ENCODE data around the gene SPTAN1. TPM values are rescaled to one million over a fixed set of nuclear protein-coding genes. Genes with fewer than 3 reads are reported as not detected.

The SPTAN1 gene
- polyA plus RNA-seq, 2 of the 4 experiments (the other 2 are of a cell fraction), result 104 to 122 TPM

- Histone ChIP-seq H3K27ac (peak overlapping the region in 1 of 2 experiments; percentile 70; a peak in 4 of 6 replicates), H3K4me1 (peaks cover 56% of the 10 kb centered on the region), H3K9me3 (no peaks in the 10 kb centered on the region), H3K4me3 (no peak overlapping the region), H3K4me2 (peak overlapping the region; percentile 70)
- POLR2A ChIA-PET, result interaction anchor here (0.7 kb wide), 1 partner anchor 138 kb away, joined by 3 read pairs; the partner anchor contains the start of gene CERCAM
- WGBS (ENCODE audit: missing lambda C conversion rate), result 9% methylated on average over 12 of the region's 12 CpGs
- no peak for FAIRE-seq
- TF ChIP-seq HDAC2 (IDR thresholded peaks at IDR 0.05) (no peak), JUN (IDR thresholded peaks at IDR 0.05) (no peak), HOXA7 (CRISPR knock-in tag; IDR thresholded peaks at IDR 0.05) (no peak), E2F6 (IDR thresholded peaks at IDR 0.05; ENCODE audit: borderline replicate concordance, low read depth) (peak; percentile 50; the same call in 1 of the 2 replicates), MYC (IDR thresholded peaks at IDR 0.05; ENCODE audit: borderline replicate concordance, low read length) (no peak), MAX (IDR thresholded peaks at IDR 0.05) (peak; percentile 84)
- CTCF ChIA-PET, result interaction anchor here (0.6 to 1.8 kb wide), 5 partner anchors 15 to 197 kb away, joined by 3 to 8 read pairs (median 3); no protein-coding TSS in a partner anchor
- ATAC-seq, result peak; percentile 55 to 79; a peak in 3 of 6 replicates
- peak in 1 of 2 experiments; percentile 47 for DNase-seq (ENCODE audit: low read depth in 1 of 2, low spot score in 1 of 2)
Observed at GRCh38 chr9:128558431-128559310, 6.3 kb downstream of the SPTAN1 start.

- ATAC-seq (peak; percentile 36 to 39; a peak in 1 of 6 replicates), DNase-seq (ENCODE audit: low read depth in 1 of 2, low spot score in 1 of 2) (no peak), FAIRE-seq (no peak)
- Histone ChIP-seq H3K9me3 (no peaks in the 10 kb centered on the region), H3K27ac (no peak overlapping the region), H3K4me1 (no peaks in the 10 kb centered on the region), H3K4me3 (no peak overlapping the region), H3K4me2 (no peak overlapping the region)
- ChIA-PET CTCF (interaction anchor here (1.0 to 1.8 kb wide), 3 partner anchors 19 to 38 kb away, joined by 3 read pairs; no protein-coding TSS in a partner anchor), POLR2A (interaction anchor here (1.5 kb wide), 1 partner anchor 13 kb away, joined by 6 read pairs; the partner anchor contains the start of gene SPTAN1)
- TF ChIP-seq HEYL (CRISPR knock-in tag; IDR thresholded peaks at IDR 0.05), result no peak
- no peak for TF ChIP-seq SREBF2 (IDR thresholded peaks at IDR 0.05)
- TF ChIP-seq EHMT2 (IDR thresholded peaks at IDR 0.05; ENCODE audit: low read depth), result no peak
- no peak for TF ChIP-seq RCOR1 (IDR thresholded peaks at IDR 0.05; ENCODE audit: low read depth, low read length)
- TF ChIP-seq MYC (IDR thresholded peaks at IDR 0.05; ENCODE audit: borderline replicate concordance, low read length), result no peak
- TF ChIP-seq ZFP36 (IDR thresholded peaks at IDR 0.05; ENCODE audit: borderline replicate concordance, partially characterized antibody), result no peak
- TF ChIP-seq RNF2 (IDR thresholded peaks at IDR 0.05; ENCODE audit: borderline replicate concordance, low read depth), result no peak
- no peak for TF ChIP-seq CBX8 (IDR thresholded peaks at IDR 0.05)
- TF ChIP-seq CBX2 (IDR thresholded peaks at IDR 0.05; ENCODE audit: borderline replicate concordance, low read depth), result no peak
- TF ChIP-seq ELK1 (IDR thresholded peaks at IDR 0.05; ENCODE audit: low read depth, low read length), result no peak
- 94% methylated on average over 4 of the region's 4 CpGs for WGBS (ENCODE audit: missing lambda C conversion rate)
Observed at GRCh38 chr9:128565578-128565977, 13.2 kb downstream of the SPTAN1 start.

- CTCF ChIA-PET, result interaction anchor here (1.3 to 2.8 kb wide), 4 partner anchors 11 to 66 kb away, joined by 3 to 9 read pairs (median 6); no protein-coding TSS in a partner anchor
- TF ChIP-seq POLR2AphosphoS2 (conservative IDR thresholded peaks at IDR 0.05; ENCODE audit: low read length), result no peak
- no peak for TF ChIP-seq KDM5A (IDR thresholded peaks at IDR 0.05)
- no peak for TF ChIP-seq RFX5 (IDR thresholded peaks at IDR 0.05)
- TF ChIP-seq TFCP2L1 (CRISPR knock-in tag; IDR thresholded peaks at IDR 0.05), result no peak
- TF ChIP-seq ZC3H11A (IDR thresholded peaks at IDR 0.05), result no peak
- TF ChIP-seq POLR2A (IDR thresholded peaks at IDR 0.05; ENCODE audit: low read length), result no peak
- TF ChIP-seq FOXS1 (CRISPR knock-in tag; IDR thresholded peaks at IDR 0.05), result no peak
- TF ChIP-seq NPAS2 (CRISPR knock-in tag; IDR thresholded peaks at IDR 0.05; ENCODE audit: borderline replicate concordance), result no peak
- no peak for TF ChIP-seq MYC (IDR thresholded peaks at IDR 0.05; ENCODE audit: borderline replicate concordance, low read length)
- TF ChIP-seq KDM1A (IDR thresholded peaks at IDR 0.05; ENCODE audit: low read depth), result no peak
- TF ChIP-seq HOXA7 (CRISPR knock-in tag; IDR thresholded peaks at IDR 0.05), result no peak
- TF ChIP-seq HDAC2 (IDR thresholded peaks at IDR 0.05), result no peak
- no peak for TF ChIP-seq ZNF302 (CRISPR knock-in tag; IDR thresholded peaks at IDR 0.05)
- no peak for TF ChIP-seq GATA3 (IDR thresholded peaks at IDR 0.05; ENCODE audit: borderline replicate concordance)
- Histone ChIP-seq H3K27ac (no peak overlapping the region), H3K9me3 (no peaks in the 10 kb centered on the region), H3K4me1 (no peaks in the 10 kb centered on the region), H3K4me3 (no peak overlapping the region), H3K4me2 (no peak overlapping the region)
- FAIRE-seq, result no peak
- no peak for ATAC-seq
- DNase-seq (ENCODE audit: low read depth in 1 of 2, low spot score in 1 of 2), result no peak
- POLR2A ChIA-PET, result interaction anchor here (0.9 kb wide), 1 partner anchor 16 kb away, joined by 4 read pairs; the partner anchor contains the start of gene SPTAN1
- WGBS (ENCODE audit: missing lambda C conversion rate), result 79% methylated on average over 8 of the region's 8 CpGs
Observed at GRCh38 chr9:128568470-128569078, 16.2 kb downstream of the SPTAN1 start.

Data from A549 (cell line).